GM12873 (cell line): ENCODE results near the gene IGF2BP2.

ENCODE experiments used
- TF ChIP-seq, protein P1 (sequence below): IDR thresholded peaks from 2 replicates; pipeline ENCODE4 v1.5.1; 2012; ENCODE audit warnings: low read depth, mild to moderate bottlenecking, moderate library complexity, low read length, control low read depth; ENCODE audit not compliant: insufficient read depth; ENCODE audit errors: missing control alignments

IGF2BP2 gene

DNA sequence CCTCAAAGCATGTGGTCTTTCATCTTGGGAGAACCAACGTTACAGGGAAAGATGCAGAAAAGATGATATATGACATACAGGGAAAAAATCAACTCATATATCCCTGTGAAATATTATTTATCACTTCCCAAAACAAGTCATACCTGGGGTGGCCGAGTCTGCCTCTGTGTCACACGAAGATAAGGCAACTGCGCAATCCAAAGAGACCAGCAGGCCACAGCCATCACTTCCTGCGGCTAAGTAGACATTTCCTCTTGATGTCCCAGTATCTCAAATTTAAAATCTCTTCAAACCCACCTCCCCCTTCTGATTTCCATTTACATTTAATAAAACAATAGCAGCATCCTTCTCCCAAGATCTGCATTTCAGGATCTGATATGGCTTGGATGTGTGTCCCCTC lies 71.5 kb downstream of the IGF2BP2 start:
- TF ChIP-seq, protein P1, sequence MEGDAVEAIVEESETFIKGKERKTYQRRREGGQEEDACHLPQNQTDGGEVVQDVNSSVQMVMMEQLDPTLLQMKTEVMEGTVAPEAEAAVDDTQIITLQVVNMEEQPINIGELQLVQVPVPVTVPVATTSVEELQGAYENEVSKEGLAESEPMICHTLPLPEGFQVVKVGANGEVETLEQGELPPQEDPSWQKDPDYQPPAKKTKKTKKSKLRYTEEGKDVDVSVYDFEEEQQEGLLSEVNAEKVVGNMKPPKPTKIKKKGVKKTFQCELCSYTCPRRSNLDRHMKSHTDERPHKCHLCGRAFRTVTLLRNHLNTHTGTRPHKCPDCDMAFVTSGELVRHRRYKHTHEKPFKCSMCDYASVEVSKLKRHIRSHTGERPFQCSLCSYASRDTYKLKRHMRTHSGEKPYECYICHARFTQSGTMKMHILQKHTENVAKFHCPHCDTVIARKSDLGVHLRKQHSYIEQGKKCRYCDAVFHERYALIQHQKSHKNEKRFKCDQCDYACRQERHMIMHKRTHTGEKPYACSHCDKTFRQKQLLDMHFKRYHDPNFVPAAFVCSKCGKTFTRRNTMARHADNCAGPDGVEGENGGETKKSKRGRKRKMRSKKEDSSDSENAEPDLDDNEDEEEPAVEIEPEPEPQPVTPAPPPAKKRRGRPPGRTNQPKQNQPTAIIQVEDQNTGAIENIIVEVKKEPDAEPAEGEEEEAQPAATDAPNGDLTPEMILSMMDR, result no peak

GRCh38 chr3:185750702-185751101 lies 74.1 kb downstream of the IGF2BP2 start:
- TF ChIP-seq, protein P1, result no peak

GRCh38 chr3:185750015-185750414 lies 74.8 kb downstream of the IGF2BP2 start:
- TF ChIP-seq, protein P1, result no peak

GRCh38 chr3:185746470-185746869 lies 78.4 kb downstream of the IGF2BP2 start:
- TF ChIP-seq, protein P1, result no peak

GRCh38 chr3:185744997-185745843 lies 79.6 kb downstream of the IGF2BP2 start:
- TF ChIP-seq, protein P1, result no peak

- TF ChIP-seq, protein P1, result no peak
Measured at GRCh38 chr3:185741586-185741985, 83.3 kb downstream of the IGF2BP2 start.

DNA sequence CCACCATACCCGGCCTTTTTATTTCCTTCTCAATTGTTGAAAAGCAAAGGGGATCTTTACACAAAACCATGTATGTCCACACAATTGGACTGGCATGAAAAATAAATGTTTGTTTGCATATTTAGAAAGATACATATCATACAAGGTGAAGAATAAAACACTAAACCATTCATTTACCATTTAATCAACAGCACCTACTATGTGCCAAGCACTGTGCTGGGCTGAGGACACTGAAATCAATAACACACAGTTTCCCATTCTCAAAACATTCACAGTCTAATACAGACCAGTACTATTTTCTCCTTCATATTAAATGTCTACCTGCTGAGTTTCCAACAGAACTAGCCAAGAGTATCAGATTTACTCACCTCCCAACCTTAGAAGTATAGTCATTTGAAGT lies 84.7 kb downstream of the IGF2BP2 start:
- TF ChIP-seq, protein P1, result no peak
